Measurements from ENCODE around the gene ITGA1.

The ITGA1 gene

GRCh38 chr5:53006911-53007890 is 219.5 kb downstream of the ITGA1 start:
- no peak for DNase-seq

GRCh38 chr5:53008751-53009150 is 221.0 kb downstream of the ITGA1 start:
- DNase-seq = no peak
